AG20443 (cell line): Measurements from ENCODE around the gene CACNA1D.
A peak's percentile ranks its signal among the peaks of the same experiment; 100 is the strongest.

ENCODE experiments used
- DNase-seq: peaks from one replicate; pipeline ENCODE4 v3.0.0; 2012; ENCODE audit warnings: low spot score, mixed read lengths

The CACNA1D gene

DNA sequence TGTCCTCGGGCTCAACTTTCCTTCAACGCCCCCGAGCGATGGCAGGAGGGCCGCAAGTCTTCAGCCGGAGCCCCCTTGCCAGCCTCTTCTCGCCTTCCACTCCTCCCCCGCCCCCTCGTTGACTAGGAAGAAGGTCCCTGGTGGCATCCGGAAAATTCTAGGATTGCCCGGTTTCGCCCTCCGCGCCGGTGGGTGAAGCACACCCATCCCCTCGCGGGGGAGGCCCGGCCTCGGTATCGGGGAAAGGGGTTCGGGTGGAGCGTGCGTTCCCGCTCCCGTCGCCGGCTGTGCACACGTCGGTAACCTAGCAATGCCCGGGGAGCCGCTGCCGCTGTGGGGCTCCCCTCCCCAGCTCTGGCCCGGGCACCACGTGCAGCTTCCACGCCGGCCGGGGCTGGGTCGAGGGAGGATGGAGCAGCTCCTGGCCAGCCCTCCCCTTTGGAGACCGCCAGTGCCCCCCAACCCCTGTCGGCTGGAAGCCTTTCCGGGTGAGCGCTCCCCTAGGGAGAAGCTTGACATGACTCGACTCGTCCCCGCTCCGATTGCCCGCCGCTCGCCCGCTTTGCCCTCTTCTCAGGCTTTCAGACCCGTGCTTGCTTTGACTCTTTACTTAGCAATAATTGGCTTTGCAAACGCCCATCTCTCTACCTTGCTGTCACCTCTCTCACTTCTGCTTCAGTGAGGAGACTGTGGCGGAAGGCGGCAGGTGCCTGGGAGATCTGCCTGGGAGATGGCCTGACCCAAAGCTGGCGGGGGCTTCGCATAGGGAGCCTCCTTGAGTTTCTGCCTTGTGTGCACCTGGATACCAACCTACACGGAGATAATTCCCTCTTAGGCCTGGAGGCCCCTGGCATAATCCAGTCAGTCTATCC is 1.3 kb downstream of the CACNA1D start:
- peak; percentile 42 for DNase-seq

DNA sequence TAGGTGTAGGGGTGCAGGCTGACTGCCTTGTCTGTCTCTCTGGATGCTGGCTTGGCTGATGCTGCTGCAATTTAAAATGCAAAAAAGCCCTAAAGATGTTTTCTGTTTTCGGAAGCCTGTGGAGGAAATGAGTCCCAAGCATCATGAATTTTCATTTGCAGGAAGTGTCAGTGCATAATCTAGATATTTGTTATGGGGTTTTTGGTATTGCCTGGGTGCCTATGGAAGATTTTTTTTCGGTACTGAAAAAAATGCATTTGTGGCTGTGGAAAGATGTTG is 1.9 kb downstream of the CACNA1D start:
- no peak for DNase-seq

DNA sequence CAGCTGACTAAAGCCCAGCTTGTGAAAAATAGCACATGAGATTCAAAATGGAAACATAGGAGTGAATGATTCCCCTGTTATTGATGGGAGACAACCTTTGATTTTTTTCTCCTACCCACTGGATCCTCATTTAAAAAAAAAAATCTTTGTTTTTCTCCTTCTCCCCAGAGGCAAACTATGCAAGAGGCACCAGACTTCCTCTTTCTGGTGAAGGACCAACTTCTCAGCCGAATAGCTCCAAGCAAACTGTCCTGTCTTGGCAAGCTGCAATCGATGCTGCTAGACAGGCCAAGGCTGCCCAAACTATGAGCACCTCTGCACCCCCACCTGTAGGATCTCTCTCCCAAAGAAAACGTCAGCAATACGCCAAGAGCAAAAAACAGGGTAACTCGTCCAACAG is 2.6 kb downstream of the CACNA1D start:
- DNase-seq, result no peak

DNA sequence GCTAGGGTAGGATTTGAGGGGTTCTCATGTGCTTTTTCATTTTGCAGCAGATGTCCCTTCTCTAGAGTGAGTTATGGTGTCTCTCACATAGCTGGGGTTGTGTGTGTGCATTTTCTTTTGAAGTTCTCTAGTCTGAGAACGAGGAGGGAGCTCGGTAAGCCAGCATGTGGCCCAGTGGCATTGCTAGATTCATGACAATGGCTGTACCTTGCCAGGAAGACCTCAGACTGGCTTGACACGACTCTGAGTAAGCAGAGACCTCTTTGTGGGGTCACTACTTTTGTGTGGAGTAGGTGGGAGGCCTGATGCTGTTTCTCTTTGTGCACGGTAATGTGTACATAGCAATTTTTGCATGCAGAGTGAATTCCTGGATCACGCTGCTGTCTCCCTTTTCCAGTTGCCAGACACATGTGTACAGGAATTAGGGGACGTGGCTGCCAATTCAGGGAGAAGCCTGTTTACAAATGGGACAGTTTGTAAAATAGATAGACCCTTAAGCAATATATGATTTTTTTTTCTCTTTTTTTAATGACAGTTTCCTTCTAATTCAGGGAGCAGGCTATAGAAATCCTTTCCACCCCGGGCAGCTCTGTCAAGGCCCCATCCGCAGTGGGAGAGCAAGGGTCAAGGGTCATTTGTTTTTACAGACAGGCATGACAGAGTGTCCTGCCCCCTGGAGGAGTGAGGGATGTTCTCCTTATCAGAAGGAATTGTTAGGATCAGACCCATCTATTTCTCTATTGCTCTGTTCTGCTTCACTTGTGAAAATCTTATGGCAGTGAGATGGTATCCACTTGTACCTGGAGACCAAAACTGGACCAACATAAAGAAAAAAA is 4.6 kb downstream of the CACNA1D start:
- no peak for DNase-seq

DNA sequence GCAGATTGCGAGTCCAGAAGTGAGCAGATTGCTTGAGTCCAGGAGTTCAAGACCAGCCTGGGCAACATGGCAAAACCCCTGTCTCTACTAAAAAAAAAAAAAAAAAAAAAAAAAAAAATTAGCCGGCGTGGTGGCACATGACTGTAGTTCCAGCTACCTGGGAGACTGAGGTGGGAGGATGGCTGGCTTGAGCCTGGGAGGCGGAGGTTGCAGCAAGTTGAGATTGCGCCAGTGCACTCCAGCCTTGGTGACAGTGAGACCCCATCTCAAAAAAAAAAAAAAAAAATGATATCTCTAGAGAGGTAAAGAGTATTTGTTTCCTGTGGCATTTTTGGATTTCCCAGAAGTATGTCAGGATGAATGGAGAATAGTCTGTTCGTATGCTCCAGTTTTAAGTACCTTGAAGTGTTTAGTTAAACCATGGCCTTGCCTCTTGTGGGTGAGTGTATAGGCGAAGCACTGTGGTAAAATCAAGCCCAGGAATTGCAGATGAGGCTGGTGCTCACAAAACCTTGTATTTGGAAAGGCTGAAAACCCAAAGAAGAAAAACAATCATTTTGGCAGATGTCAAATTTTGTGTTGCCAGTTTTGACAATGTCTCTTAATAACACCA is 5.9 kb downstream of the CACNA1D start:
- DNase-seq, result no peak

DNA sequence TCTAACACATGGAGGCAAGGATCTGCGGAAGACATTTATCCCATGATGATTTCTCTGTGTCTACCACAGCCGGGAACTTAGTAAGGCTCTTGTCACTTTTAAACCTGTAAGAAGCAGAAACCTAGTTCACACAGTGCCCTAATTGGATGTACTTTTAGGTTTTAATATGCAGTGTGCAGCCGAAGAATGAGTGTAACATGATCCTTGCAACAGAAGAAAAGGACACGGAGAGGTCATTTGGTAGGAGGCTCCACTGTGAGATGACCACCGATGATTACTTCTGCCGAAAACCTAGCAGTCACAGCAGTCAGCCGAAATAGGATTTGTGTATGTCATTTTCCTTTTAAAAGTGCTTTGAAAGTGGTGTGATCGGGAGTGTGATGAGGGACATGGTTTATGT is 6.8 kb downstream of the CACNA1D start:
- no peak for DNase-seq

DNA sequence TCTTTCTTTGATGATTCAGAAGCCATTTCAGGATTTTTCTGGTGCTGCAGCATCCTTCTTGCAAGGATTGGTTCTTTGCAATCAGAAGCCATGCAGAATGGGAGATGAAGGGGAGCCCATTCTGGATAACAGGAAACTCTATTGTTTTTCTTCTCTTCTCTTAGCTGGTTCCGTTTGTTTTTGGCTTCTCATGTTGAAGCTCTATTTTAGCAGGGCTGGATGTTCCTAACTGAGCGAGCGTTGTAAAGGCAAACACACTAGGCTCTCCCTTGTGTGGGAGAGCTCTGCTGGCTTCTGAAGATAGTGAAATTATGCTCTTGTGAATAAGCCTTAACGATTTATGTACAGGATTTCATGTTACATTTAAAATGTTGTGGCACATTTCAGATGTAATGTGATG is 8.3 kb downstream of the CACNA1D start:
- DNase-seq, result no peak

DNA sequence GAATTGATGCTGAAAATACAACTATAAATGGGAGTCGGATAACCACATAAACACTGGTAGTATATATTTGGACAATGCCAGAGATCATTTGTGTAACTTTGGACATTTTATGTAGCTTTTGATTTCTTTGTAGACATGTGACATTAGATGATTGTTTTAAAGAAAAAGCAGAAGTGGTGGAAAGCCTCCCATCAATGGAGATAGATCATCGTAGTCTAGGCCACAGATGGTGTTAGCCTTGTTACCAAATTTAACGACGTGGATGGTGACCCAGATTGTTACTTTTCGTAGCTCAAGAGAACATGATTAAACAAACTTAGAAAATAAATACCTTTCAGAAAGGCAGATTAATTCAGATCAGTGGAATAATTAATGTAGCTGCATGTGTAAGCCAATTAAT is 8.8 kb downstream of the CACNA1D start:
- no peak for DNase-seq

DNA sequence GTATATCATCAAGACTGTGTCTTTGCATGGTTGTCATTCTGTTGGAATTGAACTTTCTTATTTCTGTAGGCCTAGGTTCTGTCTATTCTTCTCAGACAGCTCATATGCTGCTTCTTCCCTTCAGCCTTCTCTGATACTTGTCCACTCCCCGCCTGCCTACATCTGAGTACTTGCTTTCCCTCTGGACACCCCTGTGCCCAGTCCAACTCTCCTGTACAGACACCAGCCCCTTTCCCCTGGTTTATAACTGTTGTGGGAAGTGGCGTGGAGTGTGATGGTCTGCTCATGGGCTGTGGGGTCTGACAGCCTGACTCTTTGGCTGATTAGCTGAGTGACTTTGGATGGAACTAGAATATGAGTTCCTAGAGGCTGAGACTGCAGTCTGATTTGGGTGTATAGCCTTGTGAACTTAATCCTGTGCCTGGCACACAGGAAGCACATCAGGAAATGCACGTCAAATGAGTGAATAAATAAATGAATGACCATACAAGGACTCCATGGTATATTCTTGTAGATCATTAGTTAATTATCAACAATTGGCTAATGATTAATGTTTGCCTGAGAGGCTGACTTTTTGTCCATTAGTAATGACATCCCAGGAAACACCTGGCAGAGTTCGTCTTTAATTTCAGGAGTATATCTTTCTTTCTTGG is 11.8 kb downstream of the CACNA1D start:
- DNase-seq, result no peak

DNA sequence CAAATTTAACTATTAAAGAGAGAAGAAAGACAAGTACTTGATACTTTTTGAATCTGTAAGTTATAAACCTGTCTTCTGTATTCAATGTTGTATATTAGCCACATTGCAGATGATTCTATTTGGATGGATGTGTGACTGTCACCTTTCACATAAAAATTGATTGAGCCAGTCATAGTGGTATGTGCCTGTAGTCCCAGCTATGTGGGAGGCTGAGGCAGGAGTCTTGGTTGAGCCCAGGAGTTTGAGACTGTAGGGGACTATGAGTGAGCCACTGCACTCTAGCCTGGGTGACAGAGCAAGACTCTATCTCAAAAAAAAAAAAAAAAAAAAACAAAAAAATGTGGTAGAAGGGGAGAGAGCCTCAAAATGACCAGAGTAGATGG is 12.3 kb downstream of the CACNA1D start:
- DNase-seq, result no peak

DNA sequence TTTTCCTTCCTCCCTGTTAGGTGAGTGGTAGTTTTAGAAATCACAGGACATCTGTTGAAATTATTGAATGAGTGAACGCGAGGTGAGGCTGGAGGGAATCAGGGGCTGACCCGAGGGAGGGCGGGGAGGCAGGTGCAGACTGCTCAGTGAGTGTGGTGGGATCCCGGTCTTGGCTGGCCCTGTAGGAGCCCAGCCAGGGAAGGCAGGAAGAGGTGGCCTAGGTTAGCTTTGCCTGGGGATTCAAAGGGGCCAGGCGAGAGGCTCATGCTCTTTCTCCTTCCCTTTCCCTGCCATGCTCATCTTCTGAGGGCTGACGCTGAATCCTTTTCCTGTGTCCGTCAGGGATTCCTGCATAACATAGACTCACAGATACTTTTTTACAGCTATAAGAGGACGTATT is 15.1 kb downstream of the CACNA1D start:
- no peak for DNase-seq

DNA sequence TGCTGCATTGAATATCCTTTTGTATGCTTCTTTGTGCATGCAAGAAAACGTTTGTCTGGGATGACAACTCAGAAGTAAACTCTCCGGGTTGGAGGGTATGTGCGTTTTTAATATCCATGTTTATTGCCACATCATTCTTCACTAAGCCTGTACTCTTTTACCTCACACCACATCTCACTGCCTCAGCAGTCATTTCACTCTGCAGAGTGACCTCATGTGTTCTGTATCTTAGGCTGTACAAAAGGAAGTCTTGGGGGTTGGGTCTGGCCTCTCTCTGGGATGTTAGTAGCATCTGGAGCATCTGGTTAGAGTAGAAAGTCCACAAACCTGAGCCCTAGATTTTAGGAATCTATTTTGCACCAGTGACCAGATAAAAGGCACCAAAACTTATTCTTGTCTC is 16.1 kb downstream of the CACNA1D start:
- no peak for DNase-seq

DNA sequence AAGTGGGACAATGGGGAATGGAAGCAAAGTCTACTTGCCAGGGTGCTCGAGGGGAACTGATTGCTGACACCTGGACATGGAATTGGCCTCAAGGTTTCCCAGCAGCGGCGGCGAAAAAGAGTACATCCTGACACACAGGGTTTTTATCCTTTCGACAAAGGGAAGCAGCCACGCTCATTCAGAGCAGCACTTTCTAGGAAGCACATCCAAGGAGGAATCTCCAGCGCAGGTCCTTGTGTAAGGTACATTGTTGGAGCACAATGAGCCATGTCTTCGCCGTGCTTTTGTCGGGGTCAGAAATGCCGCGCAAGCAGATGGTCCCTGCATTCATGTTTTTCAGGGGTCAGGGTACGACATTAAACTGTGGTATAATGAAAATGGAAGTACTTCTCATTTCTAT is 16.8 kb downstream of the CACNA1D start:
- DNase-seq, result no peak

DNA sequence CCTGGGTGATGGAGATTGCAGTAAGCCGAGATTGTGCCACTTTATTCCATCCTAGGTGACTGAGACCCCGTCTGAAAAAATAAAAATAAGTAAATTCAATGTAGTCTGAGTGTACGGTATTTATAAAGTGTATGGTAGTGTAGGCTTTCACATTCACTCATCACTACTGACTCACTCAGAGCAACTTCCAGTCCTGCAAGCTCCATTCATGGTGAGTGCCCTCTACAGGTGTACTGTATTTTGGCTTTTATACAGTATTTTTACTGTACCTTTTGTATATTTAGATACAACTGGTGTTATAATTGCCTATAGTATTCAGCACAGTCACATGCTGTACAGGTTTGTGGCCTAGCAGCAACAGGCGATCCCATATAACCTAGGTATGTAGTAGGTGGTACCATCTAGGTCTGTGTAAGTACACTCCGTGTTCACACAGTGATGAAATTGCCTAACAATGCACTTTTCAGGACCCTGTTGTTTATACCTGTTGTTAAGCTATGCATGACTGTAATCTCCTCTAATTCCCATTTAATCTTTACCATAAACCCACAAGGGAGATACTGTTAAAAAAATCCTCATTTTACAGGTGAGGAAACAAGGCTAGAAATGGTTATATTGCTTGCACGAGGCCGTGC is 19.3 kb downstream of the CACNA1D start:
- DNase-seq, result no peak

DNA sequence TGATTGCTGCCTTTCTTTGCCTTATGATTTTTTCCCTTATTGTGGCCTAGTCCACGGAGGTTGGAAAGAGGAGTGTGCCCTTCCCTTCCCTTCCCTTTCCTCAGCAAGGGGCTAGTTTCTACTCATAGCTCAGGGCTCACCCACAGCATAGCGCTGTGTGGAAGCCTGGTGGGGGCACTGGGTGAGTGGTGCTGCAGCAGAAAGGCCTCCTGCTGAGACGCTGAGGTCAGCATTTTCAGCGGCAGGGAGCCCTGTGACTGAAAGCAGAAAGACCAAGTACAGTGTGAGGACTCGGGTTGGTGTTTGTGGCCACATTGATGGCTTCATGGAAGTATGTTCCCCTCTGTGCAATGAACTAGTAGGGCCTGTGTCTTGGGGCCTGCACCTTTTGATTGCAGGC is 21.9 kb downstream of the CACNA1D start:
- DNase-seq, result no peak

DNA sequence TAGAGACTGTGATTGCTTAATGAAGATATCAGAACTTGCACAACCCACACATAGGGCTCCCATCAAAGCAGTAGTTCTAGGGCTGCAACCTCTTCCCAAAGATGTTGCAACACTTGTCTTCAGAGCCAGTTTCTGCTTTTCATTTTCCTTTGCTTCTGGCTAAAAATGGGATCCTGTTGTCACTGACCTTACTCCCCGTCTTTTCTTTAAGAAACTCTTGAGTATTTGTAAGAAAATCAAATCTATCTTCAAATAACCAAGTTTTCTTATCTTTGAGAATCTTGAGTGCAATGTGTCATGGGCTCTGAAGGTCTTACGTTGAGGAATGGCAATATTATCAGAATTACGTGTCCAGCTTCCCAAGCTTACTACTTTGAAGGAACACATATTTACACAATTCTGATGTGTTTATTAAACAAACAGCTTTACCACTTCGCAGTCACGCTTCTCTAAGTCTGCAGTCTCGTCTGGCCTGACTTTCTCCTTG is 24.1 kb downstream of the CACNA1D start:
- no peak for DNase-seq

DNA sequence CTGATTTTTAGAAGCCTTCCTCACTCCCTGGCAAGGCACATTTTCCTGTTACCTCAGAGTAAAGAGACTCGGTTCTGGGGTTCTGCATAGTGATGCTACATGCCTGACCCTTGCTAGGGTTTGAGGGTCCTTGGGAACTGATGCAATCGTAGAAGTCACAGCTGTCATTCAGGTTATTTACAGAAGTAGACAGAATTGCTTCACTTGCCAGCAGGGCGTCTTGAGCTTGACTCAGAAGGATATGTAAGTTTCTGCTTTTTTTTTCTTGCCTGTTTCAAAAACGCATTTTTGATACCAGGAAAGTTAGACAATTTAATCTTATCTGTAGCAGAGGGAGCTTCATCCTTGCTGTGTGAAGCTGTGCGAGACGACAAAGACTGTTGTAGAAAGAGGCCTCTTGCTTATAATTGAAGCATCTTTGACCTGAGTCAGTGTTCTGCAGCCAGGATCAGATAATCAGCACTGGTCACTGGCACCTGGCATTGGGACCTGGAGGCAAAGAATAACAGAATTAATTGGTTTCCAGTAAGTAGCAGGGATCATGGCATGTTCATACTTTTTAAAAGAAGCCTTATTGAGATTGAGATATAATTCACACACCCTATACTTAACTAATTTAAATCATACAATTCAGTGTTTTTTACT is 24.8 kb downstream of the CACNA1D start:
- no peak for DNase-seq

DNA sequence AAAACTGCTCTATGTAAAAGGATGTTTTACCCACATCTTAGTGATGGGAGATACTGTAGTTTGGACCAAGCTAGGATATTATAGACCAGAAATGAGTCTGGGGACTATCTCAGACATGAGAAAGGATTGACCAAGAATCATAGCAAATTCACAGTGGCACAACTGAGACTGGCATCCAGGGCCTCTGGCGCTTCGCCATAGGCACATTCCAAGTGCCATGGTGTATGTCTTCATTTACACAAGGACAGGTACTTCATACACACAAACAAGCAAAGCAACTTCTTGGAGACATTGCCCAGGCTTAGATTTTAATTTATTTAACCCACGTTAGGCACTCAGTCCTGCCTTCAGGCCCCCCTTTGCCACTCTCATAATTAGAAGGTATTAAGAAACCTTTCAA is 28.9 kb downstream of the CACNA1D start:
- no peak for DNase-seq

DNA sequence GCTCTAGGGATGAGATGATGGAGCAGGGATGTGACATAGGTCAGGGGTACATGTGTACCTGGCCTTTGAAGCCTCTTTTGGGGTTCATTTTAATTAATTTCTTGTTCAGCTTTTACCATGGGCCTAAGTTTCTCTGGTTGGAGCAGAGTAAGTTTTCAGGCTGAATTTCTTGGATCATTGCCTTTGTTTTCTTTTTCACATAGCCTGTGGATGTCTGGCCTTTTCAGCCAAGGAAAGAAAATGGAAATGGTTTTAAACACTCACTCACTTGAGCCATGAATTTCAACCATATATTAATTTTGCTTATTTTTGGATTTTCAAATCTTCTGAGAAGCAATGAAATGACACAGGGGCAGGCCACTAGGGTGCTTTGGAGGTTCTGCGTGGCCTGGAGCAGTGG is 30.2 kb downstream of the CACNA1D start:
- no peak for DNase-seq

DNA sequence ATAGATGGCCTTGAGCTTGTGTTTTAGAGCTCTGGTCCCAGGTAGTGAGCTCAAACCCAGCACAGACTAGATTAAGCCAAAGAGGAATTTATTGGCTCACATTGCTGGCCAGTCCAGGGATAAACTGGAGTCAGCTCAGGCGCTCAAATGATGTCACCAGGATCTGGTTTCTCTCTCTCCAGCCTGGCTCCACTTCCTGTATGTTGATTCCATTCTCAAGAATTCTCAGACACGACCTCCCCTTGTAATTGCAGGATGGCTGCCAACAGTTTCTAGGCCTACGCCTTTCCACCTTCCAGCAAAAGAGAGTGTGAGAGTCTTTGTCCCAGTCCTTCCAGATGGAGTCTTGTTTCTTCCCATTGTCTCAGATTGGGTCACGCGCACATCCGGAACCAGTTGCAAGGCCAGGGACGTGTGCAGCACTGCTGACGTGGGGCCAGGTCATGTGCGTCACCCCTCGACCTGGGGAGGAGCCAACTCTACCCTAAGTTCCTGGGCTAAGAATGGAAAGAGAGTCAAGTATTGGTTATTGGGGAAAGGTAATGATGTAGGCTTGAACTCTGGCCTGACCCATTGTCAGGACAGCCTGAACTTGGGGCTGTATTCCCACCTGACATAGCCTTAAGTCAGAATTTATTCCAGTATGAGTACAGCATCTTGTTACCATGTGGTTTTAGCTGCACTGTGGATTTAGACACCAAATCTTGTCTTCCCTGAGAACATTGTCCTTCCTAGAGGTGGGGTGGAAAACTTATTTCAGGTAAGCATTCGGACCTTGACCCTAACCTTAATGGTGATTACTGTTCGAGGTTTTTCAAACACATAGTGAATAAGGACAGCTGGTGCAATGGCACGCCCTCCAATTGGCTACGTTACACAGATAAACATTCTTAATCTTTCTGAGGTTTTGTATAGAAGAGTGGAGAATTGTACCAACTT is 31.6 kb downstream of the CACNA1D start:
- no peak for DNase-seq

DNA sequence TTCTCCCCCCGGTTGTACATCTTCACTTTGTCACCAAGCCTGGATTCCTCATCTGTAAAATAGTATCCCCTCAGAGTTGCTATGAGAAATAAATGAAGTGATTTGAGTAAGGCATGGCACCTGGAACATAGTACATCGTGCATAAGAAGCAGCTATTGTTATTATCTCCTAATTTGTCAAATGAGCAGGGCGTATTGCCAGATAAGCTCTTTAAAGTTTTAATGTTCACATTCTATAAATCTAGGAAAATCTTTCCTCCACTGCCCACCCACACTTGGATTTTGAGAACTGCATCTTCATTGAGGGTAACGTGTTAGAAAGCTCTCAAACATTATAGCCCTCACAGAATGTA is 32.3 kb downstream of the CACNA1D start:
- no peak for DNase-seq
